ENCODE results near the gene PKHD1. TPM values are rescaled to one million over a fixed set of nuclear protein-coding genes. Genes with fewer than 3 reads are reported as not detected.

The PKHD1 gene
- total RNA-seq, 1 donor from 2014 or later = 1.3 TPM

GRCh38 chr6:51640021-51640420 lies 447.4 kb downstream of the PKHD1 start:
- Mint-ChIP-seq H3K9me3 (ENCODE audit: low read depth) (peaks cover 5% of the 10 kb centered on the region), H3K36me3 (ENCODE audit: insufficient read depth) (no peaks in the 10 kb centered on the region), H3K27ac (no peak overlapping the region), H3K4me3 (ENCODE audit: low read depth) (no peak overlapping the region), H3K4me1 (ENCODE audit: low read depth) (no peaks in the 10 kb centered on the region), H3K27me3 (no peaks in the 10 kb centered on the region)
- no peak for TF ChIP-seq CTCF (IDR thresholded peaks at IDR 0.05; ENCODE audit: unreplicated experiment)
- no peak for DNase-seq (ENCODE audit: low spot score, unreplicated experiment)

GRCh38 chr6:51633424-51633823 lies 454.0 kb downstream of the PKHD1 start:
- H3K36me3 Mint-ChIP-seq (ENCODE audit: insufficient read depth) = no peaks in the 10 kb centered on the region
- TF ChIP-seq CTCF (IDR thresholded peaks at IDR 0.05; ENCODE audit: unreplicated experiment) = no peak
- H3K27me3 Mint-ChIP-seq = no peaks in the 10 kb centered on the region
- H3K27ac Mint-ChIP-seq = no peak overlapping the region
- H3K4me1 Mint-ChIP-seq (ENCODE audit: low read depth) = peaks cover 11% of the 10 kb centered on the region
- H3K9me3 Mint-ChIP-seq (ENCODE audit: low read depth) = peaks cover 12% of the 10 kb centered on the region
- DNase-seq (ENCODE audit: low spot score, unreplicated experiment) = no peak
- no peak overlapping the region for H3K4me3 Mint-ChIP-seq (ENCODE audit: low read depth)

GRCh38 chr6:51630011-51630410 lies 457.4 kb downstream of the PKHD1 start:
- Mint-ChIP-seq H3K4me1 (ENCODE audit: low read depth) (peaks cover 11% of the 10 kb centered on the region), H3K9me3 (ENCODE audit: low read depth) (peaks cover 12% of the 10 kb centered on the region), H3K4me3 (ENCODE audit: low read depth) (no peak overlapping the region), H3K27me3 (no peaks in the 10 kb centered on the region), H3K27ac (no peak overlapping the region), H3K36me3 (ENCODE audit: insufficient read depth) (no peaks in the 10 kb centered on the region)
- no peak for TF ChIP-seq CTCF (IDR thresholded peaks at IDR 0.05; ENCODE audit: unreplicated experiment)
- DNase-seq (ENCODE audit: low spot score, unreplicated experiment) = no peak

GRCh38 chr6:51626391-51626790 lies 461.0 kb downstream of the PKHD1 start:
- Mint-ChIP-seq H3K27ac (no peak overlapping the region), H3K9me3 (ENCODE audit: low read depth) (peaks cover 12% of the 10 kb centered on the region), H3K4me3 (ENCODE audit: low read depth) (no peak overlapping the region), H3K4me1 (ENCODE audit: low read depth) (no peaks in the 10 kb centered on the region), H3K36me3 (ENCODE audit: insufficient read depth) (no peaks in the 10 kb centered on the region), H3K27me3 (no peaks in the 10 kb centered on the region)
- no peak for TF ChIP-seq CTCF (IDR thresholded peaks at IDR 0.05; ENCODE audit: unreplicated experiment)
- no peak for DNase-seq (ENCODE audit: low spot score, unreplicated experiment)

- no peak for DNase-seq (ENCODE audit: low spot score, unreplicated experiment)
- Mint-ChIP-seq H3K27me3 (no peaks in the 10 kb centered on the region), H3K27ac (no peak overlapping the region), H3K4me1 (ENCODE audit: low read depth) (no peaks in the 10 kb centered on the region), H3K9me3 (ENCODE audit: low read depth) (peaks cover 12% of the 10 kb centered on the region), H3K4me3 (ENCODE audit: low read depth) (no peak overlapping the region), H3K36me3 (ENCODE audit: insufficient read depth) (no peaks in the 10 kb centered on the region)
- no peak for TF ChIP-seq CTCF (IDR thresholded peaks at IDR 0.05; ENCODE audit: unreplicated experiment)
Observed at GRCh38 chr6:51625566-51625965, 461.8 kb downstream of the PKHD1 start.
